ENCODE results near the gene MOSMO. TPM values are rescaled to one million over a fixed set of nuclear protein-coding genes. Genes with fewer than 3 reads are reported as not detected.

Gene MOSMO
- total and polyA plus RNA-seq, 10 of the 15 experiments (the other 5 are each of a cell fraction or from before 2014, with no cell fraction given): 1.7 to 26.7 (median 12.2) TPM

GRCh38 chr16:22007509-22008214 is at the start of gene MOSMO (continued):
- TF ChIP-seq RELB (IDR thresholded peaks at IDR 0.05; ENCODE audit: low read depth) (no peak), CTCF (IDR thresholded peaks at IDR 0.05 in 2 of 3, conservative IDR thresholded peaks at IDR 0.05 in 1 of 3; ENCODE audit: control insufficient read depth in 2 of 3, extremely low read depth in 1 of 3, insufficient read depth in 1 of 3, low read depth in 3 of 3, low read length in 3 of 3) (no peak), SIN3A (IDR thresholded peaks at IDR 0.05; ENCODE audit: low read depth, low read length) (peak; percentile 32; the same call in 1 of the 2 replicates), ZNF687 (IDR thresholded peaks at IDR 0.05) (peak; percentile 74), ZNF207 (IDR thresholded peaks at IDR 0.05; ENCODE audit: borderline replicate concordance) (no peak), SIX5 (IDR thresholded peaks at IDR 0.05; ENCODE audit: low read depth, low read length, severe bottlenecking) (peak; percentile 21), NR2C1 (IDR thresholded peaks at IDR 0.05) (peak; percentile 97), REST (IDR thresholded peaks at IDR 0.05; ENCODE audit: low read depth, low read length) (peak; percentile 76), CUX1 (IDR thresholded peaks at IDR 0.05; ENCODE audit: insufficient replicate concordance, low read depth, low read length) (no peak), BHLHE40 (IDR thresholded peaks at IDR 0.05; ENCODE audit: borderline replicate concordance in 1 of 2, low read depth in 2 of 2, low read length in 1 of 2) (peak in 1 of 2 experiments; percentile 10; a peak in 2 of 4 replicates)
